Inferior parietal cortex (tissue), 1 donor: ENCODE results near the gene RAB11FIP5.

Source experiments
- DNase-seq: peaks from one replicate; pipeline ENCODE4 v3.0.0-alpha.2; 2016; ENCODE audit errors: extremely low spot score

RAB11FIP5 gene

DNA sequence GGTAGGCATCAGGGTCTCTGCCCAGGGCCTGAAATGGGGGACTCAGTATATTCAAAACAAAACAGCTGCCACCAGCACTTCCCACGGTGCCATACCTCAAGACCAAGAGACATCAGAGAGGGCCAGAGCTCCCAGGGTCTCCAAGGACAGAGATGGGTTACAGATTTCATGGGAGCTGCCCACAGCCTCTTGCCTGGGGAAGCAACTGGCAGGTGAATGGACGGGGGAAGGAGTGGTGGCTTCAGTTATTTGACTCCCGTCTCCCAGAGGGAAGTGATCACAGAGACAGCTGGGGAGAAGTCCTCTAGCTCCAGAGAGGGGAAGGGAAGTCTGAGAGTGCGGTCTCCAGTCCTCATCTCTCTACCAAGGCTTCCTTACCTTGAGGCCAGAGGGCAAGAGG, 25.4 kb downstream of the RAB11FIP5 start:
- no peak for DNase-seq

DNA sequence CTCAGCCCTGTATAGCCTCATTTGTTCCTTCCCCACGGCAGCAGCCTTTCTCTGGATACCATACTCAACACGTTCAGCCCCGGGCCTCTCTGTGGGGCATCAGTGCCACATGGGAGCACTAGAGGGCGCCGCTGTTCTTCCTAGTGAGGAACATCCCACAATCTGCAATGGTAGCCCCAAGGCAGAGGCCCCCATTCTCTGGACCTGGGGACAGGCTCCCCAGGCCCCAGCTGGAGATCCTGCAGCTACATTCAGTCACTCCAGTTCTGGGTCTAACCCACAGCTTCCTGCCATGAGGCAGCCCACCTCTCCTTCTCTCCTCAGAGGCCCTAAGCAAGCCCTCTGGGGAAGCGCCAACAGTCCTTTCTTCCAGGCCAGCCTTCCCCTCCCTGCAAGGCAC, 27.1 kb downstream of the RAB11FIP5 start:
- DNase-seq, result peak; percentile 88

DNA sequence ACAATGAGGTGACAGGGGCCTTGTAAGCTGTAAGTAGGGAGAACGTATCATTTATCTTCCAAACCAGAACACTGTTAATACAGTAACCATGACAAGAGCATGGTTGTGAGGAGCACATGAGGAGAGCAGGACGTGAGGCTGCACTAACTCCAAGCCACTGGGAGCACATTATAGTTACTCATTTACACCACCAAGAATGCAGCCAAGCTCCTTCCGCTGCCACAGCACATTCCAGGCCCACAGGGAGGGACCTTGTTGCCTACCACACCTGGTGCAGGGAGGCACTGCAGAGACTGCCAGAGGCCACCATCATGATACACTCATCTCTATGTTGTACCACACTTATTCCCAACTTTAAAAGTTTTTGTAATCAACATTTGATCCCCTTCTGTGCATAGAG, 27.8 kb downstream of the RAB11FIP5 start:
- no peak for DNase-seq

GRCh38 chr2:73083886-73084800, 28.6 kb downstream of the RAB11FIP5 start:
- DNase-seq, result no peak

DNA sequence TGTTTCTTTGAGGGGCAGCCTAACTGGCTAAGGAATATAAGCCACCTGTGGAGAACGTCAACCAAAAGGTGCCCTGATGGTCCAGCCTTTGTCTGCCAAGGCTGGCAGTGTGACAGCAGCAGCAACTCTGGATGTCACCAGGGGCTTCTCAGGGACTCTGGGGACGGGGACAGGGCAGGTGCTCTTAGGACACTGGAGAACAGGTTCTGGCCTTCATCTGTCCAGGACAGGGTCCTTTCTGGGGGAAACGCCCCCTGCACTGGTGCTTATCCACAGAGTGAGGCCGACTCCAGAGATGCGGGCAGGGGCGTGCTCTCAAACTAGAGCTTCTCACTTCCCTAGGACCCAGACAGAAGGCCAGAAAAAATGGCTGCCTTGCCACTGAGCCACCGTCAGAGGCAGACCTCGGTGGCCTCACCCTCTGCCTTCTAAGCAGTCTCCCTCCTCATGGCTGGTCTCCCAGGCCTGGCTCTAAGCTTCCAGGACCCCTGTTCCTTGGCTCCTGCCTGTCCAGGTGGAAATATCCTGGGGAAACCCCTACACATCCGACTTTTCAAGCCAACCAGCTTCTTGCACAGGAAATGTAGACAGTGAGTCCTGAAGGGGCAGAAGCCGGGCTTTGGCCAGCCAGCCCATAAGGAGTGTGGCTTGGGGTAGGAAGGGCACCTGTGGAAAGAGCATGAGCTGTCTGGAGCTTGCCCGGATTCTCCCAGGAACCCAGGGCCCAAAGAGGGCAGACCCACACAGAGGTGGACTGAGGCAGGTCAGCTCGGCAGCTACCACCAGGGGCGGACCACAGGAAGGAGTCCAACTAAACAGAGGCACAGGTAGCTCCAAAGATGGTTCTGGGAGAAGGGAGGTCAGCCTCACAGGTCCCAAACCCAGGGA, 30.0 kb downstream of the RAB11FIP5 start:
- DNase-seq, result no peak

DNA sequence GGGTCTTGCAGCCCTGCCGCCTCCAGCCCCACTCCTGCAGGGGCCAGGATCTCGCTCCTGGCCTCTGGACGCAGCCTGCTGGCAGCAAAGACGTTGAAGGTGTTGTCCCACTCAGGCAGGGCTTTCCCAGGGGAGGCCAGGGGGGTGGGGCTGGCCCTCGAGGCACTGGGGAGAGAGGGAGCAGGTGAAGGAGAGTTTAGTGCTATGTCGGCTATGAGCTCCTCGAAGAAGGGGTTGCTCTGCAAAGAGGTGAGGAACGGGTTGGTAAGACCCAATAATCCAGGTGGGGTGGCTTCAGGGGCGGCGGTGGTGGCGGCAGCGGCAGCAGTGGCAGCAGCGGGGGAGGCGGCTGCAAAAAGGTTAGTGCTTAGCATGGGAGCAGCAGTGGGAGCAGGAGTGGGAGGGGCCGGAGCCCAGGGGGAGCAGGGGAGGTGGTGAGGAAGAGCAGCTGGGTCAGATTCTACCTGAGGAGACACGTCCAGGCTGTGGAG, 31.5 kb downstream of the RAB11FIP5 start:
- no peak for DNase-seq

- no peak for DNase-seq
These were observed 32.2 kb downstream of the RAB11FIP5 start for GRCh38 chr2:73080321-73081131.

- no peak for DNase-seq
These were observed 33.1 kb downstream of the RAB11FIP5 start for GRCh38 chr2:73079636-73080035.

- no peak for DNase-seq
These were observed 34.0 kb downstream of the RAB11FIP5 start for GRCh38 chr2:73078457-73079411.

- DNase-seq, result no peak
These were observed 35.3 kb downstream of the RAB11FIP5 start for GRCh38 chr2:73077424-73077795.

GRCh38 chr2:73076701-73077423, 35.9 kb downstream of the RAB11FIP5 start:
- no peak for DNase-seq

- no peak for DNase-seq
These were observed 37.0 kb downstream of the RAB11FIP5 start for GRCh38 chr2:73075477-73076373.

- no peak for DNase-seq
These were observed 38.4 kb downstream of the RAB11FIP5 start for GRCh38 chr2:73074110-73075069.

DNA sequence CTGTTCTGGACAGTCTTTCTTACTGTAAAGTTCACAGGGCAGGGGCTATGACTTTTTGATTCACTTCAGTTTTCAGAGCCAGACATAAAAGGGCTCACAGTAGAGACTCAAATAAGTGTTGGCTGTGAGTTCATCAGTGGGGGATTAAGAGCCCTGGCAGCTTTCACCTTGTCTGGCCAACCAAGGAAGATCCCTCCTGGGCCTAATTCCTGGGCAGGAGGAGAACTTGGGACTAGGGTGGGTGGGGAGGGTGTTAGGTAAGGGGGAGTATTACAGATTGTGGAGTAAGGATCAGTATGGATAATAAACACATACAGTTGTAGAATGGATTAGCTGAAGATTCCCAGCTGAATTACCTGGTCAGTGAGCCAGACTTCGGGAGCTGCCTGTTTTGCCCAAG, 40.3 kb downstream of the RAB11FIP5 start:
- DNase-seq, result no peak

DNA sequence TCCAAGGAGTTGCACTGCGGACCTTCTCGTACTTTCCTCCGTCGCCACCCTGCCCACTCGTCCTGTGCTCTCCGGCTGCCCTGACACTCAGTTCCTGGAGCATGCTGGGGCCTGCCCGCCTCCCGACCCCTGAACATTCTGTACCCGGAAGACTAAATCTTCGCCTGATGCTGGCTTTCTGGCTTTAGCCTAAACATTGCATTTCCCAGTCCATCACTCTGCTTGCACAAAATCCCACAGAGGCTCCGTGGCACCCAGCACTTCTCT, 40.7 kb downstream of the RAB11FIP5 start:
- DNase-seq, result no peak

DNA sequence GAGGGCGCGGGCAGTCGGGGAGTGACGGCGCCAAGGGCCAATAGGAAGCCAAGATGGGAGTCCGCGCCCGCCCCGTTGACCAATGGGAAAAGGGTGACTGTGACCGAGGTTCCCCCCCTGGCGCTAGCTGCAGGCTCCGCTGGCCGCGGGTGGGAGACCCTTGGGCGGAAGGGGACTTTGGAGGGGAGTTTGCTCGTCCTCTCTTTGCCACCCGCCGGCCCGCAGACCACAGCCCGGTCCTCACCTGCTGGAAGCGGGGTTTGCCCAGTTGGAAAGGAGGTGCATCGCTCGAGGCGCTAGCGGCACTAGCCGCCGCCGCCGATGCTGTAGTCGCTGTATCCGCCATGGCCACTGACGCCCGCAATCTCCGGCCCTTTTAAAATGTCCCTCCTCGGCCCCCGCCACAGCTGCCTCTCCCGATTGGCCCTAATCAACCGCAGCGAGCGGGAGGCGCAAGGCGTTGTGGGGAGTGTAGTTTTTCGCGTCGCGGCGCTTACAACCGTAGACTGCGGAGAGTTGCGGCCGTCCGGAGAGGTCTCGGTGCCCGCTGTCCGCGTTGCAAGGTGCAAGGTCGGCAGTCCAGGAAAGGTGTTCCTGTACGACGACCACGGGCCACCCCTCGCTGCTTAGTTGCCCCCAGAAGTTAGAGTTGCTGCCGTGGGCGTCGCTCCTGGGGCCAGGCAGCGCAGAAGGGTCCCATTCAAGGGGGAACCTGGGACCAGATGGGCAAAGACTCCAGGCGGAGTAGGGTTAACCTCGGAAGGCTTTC, 41.2 kb downstream of the RAB11FIP5 start, which contains the start of gene SFXN5:
Gene SFXN5 (minus strand): TSS at position 353 of the 769 bp plus-strand sequence. CDS start 7 bp downstream, at position 346.
- DNase-seq, result peak; percentile 96
